GM18867 (cell line): ENCODE results near the gene CARF.

Source experiments
- ATAC-seq: cut with Tn5 transposase; IDR thresholded peaks from one replicate; pipeline ENCODE4 v1.9.1; 2021; ENCODE audit warnings: mild to moderate bottlenecking, moderate library complexity; ENCODE audit not compliant: unreplicated experiment

The CARF gene

GRCh38 chr2:203018181-203018580 lies 106.1 kb downstream of the CARF start:
- ATAC-seq = no peak

GRCh38 chr2:203019142-203019541 lies 107.1 kb downstream of the CARF start:
- ATAC-seq = no peak

DNA sequence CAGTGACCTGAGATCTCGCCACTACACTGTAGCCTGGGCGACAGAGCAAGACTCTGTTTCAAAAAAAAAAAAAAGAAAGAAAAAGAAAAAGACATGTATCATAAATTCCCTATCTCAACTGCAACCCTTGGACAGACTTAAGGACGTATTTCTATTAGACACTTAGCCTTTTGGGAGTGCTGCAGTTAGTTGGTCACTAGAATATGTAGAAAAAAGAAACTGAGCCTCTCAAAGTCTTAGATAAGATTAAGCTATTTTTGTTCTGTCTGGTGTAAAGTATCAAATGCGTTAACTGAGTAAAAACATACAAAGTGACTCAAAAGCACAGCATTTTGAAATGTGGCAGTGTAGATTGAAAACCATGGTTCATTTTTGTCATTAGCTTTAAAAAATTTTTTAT lies 109.9 kb downstream of the CARF start:
- no peak for ATAC-seq

DNA sequence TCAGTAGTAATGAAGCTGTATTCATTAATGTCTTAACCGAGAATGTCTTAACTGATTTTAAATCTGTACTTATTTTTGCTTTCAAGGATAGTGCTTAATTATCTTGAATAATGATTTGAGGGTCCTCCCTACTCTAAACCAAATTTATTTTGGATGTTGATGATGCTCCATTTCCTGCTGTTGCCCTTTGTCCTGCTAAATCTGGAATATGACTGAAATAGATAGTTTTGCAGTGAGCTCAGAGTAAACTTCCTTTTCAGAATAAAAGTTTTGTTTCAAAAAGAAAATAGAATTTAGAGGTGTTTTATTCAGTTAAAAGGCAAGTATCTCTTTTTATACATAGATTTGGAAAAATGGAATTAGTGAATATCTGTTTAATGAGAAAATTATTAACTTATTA lies 110.7 kb downstream of the CARF start:
- ATAC-seq = no peak

GRCh38 chr2:203025592-203025991 lies 113.5 kb downstream of the CARF start:
- ATAC-seq = no peak

DNA sequence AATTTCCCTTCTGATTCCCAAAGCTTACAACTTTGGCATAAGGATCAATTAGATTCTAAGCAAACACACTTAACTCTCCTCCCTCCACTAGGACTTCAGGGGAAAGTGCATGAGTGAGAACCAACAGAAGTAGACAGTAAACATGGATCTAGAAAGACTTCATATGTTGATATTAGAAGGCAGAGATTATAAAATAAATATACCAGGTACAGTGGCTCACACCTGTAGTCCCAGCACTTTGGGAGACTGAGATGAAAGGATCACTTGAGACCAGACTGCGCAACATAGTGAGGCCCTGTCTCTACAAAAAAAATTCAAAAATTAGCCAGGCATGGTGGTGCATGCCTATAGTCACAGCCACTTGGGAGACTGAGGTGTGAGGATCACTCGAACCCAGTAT lies 118.5 kb downstream of the CARF start:
- ATAC-seq = no peak

DNA sequence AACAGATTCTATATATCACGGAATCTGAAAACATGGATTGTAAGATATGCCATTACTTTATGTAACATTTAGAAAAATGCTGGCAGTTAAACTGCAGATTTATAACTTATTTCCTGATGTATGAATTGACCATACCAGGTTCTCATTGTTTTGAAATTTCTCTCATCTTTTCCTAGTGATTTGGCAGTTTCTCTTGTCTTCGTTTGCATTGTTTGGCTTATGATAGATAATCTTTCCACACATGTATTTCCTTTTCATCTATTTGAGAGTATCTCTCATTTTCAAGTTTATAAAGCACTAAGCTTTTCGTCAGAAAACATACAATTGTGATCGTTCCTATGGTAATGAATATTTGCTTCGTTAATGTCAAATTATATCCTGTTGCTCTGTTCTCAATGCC lies 118.9 kb downstream of the CARF start:
- ATAC-seq = no peak

- no peak for ATAC-seq
Measured at GRCh38 chr2:203033395-203033794, 121.3 kb downstream of the CARF start.

GRCh38 chr2:203035879-203036470 lies 123.9 kb downstream of the CARF start:
- ATAC-seq = no peak
